Breast epithelium (tissue), 3 donors: ENCODE results near the gene IRF3.

Experiments
- POLR2A ChIP-seq: fragments of 450-650 bp; IDR thresholded peaks from one replicate; pipeline ENCODE4 v1.6.1; 2016; ENCODE audit warnings: antibody characterized with exemption, mild to moderate bottlenecking, moderate library complexity
- TF ChIP-seq, protein P1 (sequence below), 3 donors: fragments of 450-650 bp; IDR thresholded peaks; one replicate each; pipeline ENCODE4 v1.5.1; 2016 to 2017; ENCODE audit warnings: antibody characterized with exemption in 3 of 3, mild to moderate bottlenecking in 3 of 3, moderate library complexity in 3 of 3

DNA sequence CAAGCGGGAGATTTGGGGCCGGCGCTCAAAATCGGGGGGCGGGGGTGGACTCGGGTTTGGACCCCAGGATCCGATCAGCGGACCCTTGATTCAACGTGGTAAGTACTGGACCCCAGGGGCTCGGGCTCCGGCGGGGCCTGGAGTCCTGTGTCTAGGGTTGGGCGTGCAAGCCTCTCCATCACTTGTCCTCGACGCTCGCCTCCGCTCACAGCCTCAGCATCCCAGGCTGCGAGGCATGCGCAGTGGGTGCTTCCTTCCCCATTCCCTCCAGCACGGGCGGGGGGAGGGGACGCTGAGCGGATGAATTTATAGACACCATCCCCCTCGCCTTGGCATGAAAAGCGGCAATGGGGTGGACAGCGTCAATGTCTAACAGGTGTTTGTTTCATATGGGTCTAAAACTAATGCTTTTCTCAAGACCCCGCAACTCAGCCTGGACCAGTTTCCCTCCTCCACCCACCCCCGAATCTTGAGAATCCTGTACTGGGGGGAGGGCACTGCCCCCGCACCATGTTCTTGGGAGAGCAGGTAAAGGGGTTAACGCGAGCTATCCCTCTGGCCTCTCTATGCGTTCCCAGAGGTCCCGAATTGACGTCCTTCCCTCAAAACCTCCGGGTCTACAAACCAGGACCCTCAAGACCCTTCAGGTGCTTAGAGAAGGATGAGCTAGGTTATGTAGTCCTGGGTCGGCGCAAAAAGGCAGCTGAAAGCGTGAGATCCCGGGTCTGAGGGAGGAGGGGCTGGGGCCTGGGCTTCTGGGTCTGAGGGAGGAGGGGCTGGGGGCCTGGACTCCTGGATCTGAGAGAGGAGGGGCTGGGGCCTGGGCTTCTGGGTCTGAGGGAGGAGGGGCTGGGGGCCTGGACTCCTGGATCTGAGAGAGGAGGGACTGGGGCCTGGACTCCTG is 25.8 kb upstream of the IRF3 start:
- TF ChIP-seq, protein P1, sequence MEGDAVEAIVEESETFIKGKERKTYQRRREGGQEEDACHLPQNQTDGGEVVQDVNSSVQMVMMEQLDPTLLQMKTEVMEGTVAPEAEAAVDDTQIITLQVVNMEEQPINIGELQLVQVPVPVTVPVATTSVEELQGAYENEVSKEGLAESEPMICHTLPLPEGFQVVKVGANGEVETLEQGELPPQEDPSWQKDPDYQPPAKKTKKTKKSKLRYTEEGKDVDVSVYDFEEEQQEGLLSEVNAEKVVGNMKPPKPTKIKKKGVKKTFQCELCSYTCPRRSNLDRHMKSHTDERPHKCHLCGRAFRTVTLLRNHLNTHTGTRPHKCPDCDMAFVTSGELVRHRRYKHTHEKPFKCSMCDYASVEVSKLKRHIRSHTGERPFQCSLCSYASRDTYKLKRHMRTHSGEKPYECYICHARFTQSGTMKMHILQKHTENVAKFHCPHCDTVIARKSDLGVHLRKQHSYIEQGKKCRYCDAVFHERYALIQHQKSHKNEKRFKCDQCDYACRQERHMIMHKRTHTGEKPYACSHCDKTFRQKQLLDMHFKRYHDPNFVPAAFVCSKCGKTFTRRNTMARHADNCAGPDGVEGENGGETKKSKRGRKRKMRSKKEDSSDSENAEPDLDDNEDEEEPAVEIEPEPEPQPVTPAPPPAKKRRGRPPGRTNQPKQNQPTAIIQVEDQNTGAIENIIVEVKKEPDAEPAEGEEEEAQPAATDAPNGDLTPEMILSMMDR (IDR thresholded peaks at IDR 0.05): no peak
- TF ChIP-seq POLR2A: no peak
